Left kidney (tissue), 8 donors: ENCODE results near the gene ERAS. TPM values are rescaled to one million over a fixed set of nuclear protein-coding genes. Genes with fewer than 3 reads are reported as not detected.

ENCODE experiments used
- DNase-seq: peaks from one replicate; pipeline ENCODE4 v3.0.0-alpha.2; 2013
- long read RNA-seq, 8 donors: transcript quantifications; one replicate each; lab custom pipeline, GENCODE V29; 2026
- polyA plus RNA-seq: library from polyadenylated mRNA; unstranded; fragments of 120-200 nt; gene quantifications from one replicate; pipeline ENCODE4 v1.2.1, GENCODE V29; 2013; ENCODE audit not compliant: insufficient read length

ERAS gene
- not detected for polyA plus RNA-seq
- long read RNA-seq, donor 1: 0 reads
- long read RNA-seq, donor 2, partial matches to known transcripts: 0 of 1 reads
- long read RNA-seq, donor 2, other reads (novel, unspliced or antisense): 0 of 1 reads
- long read RNA-seq, donor 3: 0 reads
- long read RNA-seq, donor 4: 0 reads
- long read RNA-seq, donor 5, partial matches to known transcripts: 159 of 159 reads
- long read RNA-seq, donor 5, other reads (novel, unspliced or antisense): 0 of 159 reads
- long read RNA-seq, donor 6: 0 reads
- long read RNA-seq, donor 7: 0 reads
- long read RNA-seq, donor 8: 0 reads

DNA sequence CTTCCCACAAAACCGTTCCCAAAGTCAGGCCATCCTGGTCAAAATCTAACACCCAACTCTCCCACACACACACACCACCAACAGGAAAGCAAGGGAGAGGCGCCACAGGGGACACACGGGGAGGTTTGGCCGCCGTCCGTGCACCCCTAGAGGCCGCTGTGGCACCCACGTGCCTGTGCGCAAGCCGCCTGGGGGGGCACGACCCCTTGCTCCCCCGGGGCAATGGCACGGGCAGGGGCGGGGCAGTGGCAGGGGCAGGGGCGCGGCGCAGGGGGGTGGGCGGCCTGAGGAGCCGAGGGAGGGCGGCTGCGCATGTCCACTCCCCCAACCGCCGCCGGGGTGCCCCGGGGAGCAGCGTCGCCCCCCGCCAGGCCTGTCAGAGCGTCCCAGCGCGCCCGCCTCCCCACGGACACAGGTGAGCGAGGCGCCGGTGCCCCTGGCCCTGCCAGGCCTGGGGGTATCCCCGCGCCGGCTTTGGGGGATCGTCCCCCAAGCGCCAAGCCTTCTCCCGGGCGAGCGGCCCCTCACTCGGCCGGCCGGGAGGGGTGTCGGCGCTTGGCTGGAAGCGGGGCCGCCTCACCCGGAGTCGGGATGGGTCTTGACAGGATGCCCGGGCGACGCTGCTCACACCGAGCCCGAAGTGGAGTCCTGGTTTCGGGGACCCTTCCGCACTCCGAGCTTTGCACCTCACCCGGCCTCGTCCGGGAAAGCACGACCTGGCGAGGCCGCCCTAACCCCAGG is at the start of gene ERAS:
TSS of gene ERAS (plus strand) at position 379 of the 741 bp plus-strand sequence. CDS start 2,611 bp downstream, outside the sequence.
- no peak for DNase-seq

DNA sequence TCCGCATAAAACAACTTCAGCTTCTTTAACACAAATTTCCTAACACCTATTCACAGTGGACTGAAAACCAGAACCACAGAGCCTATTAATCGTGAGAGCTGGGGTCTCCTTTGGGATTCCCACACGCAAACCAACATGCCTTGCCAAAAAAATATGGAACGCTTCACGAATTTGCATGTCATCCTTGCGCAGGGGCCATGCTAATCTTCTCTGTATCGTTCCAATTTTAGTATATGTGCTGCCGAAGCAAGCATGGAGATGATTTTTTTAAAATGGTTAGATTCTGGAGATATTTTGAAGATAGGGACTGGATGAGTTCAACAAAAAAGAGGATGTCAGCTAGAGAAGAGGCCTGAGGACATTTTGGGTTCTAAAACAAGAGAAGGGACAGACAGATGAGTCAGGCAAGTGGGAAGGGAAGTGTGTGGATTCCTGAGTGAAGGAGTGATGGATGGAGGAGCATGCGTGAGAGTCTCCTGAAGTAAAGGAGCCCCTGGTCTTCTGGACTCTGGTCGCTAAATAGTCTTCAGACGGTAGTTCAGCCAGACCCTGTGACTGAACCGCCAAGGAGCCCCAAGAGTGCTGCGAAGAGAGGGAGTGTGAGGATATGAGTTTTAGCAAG is 49.4 kb upstream of the ERAS start:
- no peak for DNase-seq

DNA sequence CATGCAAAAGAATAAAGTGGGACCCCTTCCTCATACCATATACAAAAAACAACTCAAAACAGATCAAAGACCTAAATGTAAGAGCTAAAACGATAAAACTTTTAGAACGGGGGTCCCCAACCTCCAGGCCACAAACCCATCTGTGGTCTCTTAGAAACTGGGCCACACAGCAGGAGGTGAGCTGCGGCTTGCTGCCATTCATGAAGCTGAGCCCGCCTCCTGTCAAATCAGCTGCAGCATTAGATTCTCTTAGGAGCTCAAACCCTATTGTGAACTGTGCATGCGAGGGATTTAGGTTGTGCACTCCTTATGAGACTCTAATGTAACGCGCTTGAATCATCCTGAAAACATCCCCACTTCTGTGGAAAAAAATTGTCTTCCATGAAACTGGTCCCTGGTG is 46.9 kb upstream of the ERAS start:
- DNase-seq: no peak

DNA sequence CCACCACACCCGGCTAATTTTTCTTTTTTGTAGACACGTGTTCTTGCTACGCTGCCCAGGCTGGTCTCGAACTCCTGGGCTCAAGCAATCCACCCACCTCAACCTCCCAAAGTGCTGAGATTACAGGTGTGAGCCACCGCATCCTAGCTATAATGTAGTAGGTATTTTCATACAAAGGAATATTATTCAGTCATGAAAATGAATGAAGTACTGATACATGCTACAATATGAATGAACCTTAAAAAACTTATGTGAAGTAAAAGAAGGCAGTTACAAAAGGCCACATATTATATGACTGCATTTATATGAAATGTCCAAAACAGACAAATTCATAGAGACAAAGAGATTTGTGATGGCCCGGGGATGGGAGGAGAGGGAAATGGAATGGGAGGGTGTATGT is 44.6 kb upstream of the ERAS start:
- no peak for DNase-seq

DNA sequence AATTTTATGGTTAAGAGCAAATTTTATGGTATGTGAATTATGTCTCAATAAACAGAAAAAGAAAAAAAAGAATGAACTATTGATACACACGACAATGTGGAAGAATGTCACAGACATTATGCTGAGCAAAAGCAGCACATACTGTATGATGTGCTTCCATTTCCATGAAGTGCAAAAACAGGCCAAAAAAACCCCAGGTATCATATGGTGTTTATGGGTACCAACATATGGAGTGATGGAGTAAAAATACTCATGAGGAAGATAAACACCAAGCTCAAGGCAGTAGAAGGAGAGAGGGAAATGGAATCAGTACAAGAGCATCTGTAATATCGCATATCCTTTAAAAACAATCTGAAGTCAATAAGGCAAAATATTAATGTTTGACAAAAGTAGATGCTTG is 44.1 kb upstream of the ERAS start:
- no peak for DNase-seq

DNA sequence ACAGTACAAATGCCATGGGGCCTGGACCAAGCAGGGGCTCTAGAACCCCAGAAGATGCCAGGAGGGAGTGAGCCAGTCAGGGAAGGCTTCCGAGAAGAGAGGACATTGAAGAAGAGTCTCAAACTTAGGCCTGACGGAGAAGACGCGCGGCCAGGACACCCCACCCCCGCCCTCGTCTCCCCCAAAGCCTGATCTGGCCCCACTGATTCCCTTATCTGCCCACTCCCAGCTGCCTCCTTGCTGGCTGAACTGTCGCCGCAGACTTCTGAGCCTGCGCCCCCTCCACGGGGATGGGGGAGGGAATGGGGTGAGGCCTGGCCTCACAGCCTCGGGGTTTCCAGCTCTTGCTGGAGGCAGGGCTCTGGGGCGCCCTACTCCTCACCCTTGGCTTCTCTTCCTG is 43.5 kb upstream of the ERAS start:
- DNase-seq: no peak

GRCh38 chrX:48784726-48785125 is 41.6 kb upstream of the ERAS start:
- DNase-seq: no peak

GRCh38 chrX:48785186-48785539 is 41.1 kb upstream of the ERAS start:
- DNase-seq: no peak

DNA sequence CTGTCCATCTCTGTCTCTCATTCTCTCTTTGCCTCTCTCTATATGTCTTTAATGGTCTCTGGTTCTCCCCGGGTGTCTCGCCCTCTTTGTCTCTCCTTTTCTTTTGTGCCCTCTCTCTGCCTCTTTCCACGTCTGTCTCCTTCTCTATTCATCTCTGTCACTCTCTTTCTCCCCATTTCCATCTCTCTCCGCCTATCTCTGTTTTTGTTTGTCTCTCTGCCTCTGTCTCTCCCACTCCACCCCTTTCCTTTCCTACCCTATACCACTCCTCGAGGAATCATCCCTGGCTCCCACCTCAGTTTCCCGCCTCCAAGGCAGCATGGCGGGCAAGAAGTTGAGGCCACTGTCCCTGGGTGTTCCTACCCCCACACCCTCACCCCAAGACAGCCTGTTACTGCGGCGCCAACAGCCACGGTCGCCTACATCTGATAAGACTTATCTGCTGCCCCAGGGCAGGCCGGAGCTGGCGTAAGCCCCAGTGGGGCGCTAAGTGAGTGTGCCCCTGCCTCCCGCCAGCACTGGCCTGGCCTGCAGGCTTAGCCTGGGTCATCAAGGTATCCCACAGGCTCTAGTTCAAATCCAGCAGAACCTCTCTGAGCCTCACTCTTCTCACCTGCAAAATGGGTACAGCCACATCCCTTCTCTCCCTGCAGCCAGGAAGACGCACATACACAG is 40.6 kb upstream of the ERAS start:
- DNase-seq: no peak

- no peak for DNase-seq
These were observed 39.9 kb upstream of the ERAS start, which contains the start of gene GATA1 for GRCh38 chrX:48786341-48786800. Gene GATA1 (plus strand): TSS chrX:48786590. CDS start chrX:48791110, 4,520 bp downstream.

DNA sequence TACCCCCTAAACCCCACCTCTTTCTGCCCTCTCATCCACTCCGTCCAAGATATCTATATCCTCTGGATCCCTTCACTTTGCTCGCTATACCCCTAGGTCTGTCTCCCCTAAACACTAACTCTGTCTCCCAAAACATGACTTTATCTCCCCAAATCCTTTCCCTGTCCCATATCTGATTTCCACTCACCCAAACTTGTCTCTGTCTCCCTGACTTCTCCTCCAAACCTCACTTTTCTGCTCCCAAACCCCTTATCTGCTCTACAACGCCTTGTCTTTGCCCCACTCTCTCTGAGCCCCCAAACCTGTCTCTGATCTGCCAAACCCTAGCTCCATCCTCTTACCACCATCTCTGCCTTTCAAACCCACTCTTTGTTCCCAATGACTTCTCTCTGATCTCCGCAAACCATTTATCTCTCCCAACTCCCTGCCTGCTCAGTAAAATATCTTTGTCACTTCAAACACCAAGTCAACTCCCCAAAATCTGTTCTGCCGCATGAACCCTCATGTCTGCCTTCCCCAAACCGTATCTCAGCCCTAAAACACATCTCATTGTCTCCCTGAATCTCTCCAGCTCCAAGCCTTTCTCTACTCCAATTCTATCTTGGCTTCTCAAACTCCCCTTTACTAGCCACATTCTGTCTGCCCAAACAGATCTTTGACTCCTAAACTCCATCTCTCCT is 39.3 kb upstream of the ERAS start:
- no peak for DNase-seq

GRCh38 chrX:48787505-48788443 is 38.5 kb upstream of the ERAS start:
- no peak for DNase-seq

GRCh38 chrX:48789366-48790220 is 36.7 kb upstream of the ERAS start:
- no peak for DNase-seq

- DNase-seq: no peak
These were observed 35.8 kb upstream of the ERAS start for GRCh38 chrX:48790477-48790876.

GRCh38 chrX:48791063-48791820 is 35.1 kb upstream of the ERAS start:
- DNase-seq: no peak

DNA sequence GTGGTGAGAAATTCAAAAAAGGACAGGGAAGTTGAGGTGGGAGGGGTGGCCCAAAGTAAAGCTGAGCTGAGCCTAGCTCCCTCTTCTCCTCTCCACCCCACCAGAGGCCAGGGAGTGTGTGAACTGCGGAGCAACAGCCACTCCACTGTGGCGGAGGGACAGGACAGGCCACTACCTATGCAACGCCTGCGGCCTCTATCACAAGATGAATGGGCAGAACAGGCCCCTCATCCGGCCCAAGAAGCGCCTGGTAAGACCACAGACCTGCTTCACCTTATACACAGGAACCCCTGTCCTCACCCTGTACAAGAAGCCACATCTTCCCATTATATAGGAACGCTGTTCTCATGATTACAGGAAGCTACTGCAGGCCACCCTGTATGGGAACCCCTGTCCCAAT is 34.1 kb upstream of the ERAS start:
- DNase-seq: no peak

DNA sequence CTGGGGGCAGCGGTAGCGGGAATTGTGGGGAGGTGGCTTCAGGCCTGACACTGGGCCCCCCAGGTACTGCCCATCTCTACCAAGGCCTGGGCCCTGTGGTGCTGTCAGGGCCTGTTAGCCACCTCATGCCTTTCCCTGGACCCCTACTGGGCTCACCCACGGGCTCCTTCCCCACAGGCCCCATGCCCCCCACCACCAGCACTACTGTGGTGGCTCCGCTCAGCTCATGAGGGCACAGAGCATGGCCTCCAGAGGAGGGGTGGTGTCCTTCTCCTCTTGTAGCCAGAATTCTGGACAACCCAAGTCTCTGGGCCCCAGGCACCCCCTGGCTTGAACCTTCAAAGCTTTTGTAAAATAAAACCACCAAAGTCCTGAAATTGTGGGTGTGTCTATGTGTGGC is 32.4 kb upstream of the ERAS start:
- DNase-seq: no peak

- no peak for DNase-seq
These were observed 31.9 kb upstream of the ERAS start for GRCh38 chrX:48794340-48794910.
